Measurements from ENCODE around the gene HOOK1.

GRCh38 chr1:59805554-59805953 lies 9.2 kb upstream of the HOOK1 start:
- TF ChIP-seq, protein P1, sequence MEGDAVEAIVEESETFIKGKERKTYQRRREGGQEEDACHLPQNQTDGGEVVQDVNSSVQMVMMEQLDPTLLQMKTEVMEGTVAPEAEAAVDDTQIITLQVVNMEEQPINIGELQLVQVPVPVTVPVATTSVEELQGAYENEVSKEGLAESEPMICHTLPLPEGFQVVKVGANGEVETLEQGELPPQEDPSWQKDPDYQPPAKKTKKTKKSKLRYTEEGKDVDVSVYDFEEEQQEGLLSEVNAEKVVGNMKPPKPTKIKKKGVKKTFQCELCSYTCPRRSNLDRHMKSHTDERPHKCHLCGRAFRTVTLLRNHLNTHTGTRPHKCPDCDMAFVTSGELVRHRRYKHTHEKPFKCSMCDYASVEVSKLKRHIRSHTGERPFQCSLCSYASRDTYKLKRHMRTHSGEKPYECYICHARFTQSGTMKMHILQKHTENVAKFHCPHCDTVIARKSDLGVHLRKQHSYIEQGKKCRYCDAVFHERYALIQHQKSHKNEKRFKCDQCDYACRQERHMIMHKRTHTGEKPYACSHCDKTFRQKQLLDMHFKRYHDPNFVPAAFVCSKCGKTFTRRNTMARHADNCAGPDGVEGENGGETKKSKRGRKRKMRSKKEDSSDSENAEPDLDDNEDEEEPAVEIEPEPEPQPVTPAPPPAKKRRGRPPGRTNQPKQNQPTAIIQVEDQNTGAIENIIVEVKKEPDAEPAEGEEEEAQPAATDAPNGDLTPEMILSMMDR (conservative IDR thresholded peaks at IDR 0.05; ENCODE audit: low read depth in 2 of 2): no peak
- TF ChIP-seq POLR2AphosphoS5 (IDR thresholded peaks at IDR 0.05; ENCODE audit: low read depth) (no peak), JUNB (IDR thresholded peaks at IDR 0.05; ENCODE audit: unreplicated experiment) (no peak)

Data from GM23338 (cell line).